H1 (cell line): ENCODE results near the gene ADAMTS1. TPM values are rescaled to one million over a fixed set of nuclear protein-coding genes. Genes with fewer than 3 reads are reported as not detected.

Source experiments
- CTCF ChIA-PET: fragments of 300-600 bp; sonication (Branson Sonifier 250); formaldehyde crosslinking; loops from one replicate; lab custom pipeline; 2021; ENCODE audit not compliant: partially characterized antibody; lab: Charles Lee
- POLR2A ChIA-PET: fragments of 300-600 bp; sonication (Branson Sonifier 250); formaldehyde crosslinking; loops from one replicate; lab custom pipeline; 2021; ENCODE audit warnings: inconsistent platforms; ENCODE audit not compliant: partially characterized antibody; lab: Charles Lee
- DNase-seq, 2 experiments: peaks; one replicate each; pipeline versions ENCODE4 v3.0.0 to v3.0.0-alpha.2; 2010 to 2022; ENCODE audit warnings: low spot score in 2 of 2, low read depth in 1 of 2, mixed read lengths in 1 of 2
- FAIRE-seq: peaks from 2 replicates; lab custom pipeline; 2011; peaks lifted over from hg19 to GRCh38; lab: Jason Lieb, UNC
- H2AFZ ChIP-seq: 2 replicates; pipeline ENCODE4 v1.8.1; 2012; ENCODE audit warnings: low read length, inconsistent platforms
- H2AK5ac ChIP-seq: 2 replicates; pipeline ENCODE4 v1.6.1; 2013; ENCODE audit warnings: low read depth, low read length
- H2BK120ac ChIP-seq: replicated peaks from 2 replicates; pipeline ENCODE3; 2013; ENCODE audit warnings: low read depth, low read length, inconsistent platforms
- H2BK12ac ChIP-seq: 2 replicates; pipeline ENCODE4 v1.6.1; 2013; ENCODE audit warnings: low read depth, low read length
- H2BK15ac ChIP-seq: 2 replicates; pipeline ENCODE4 v1.6.1; 2013; ENCODE audit warnings: low read length
- H2BK20ac ChIP-seq: 2 replicates; pipeline ENCODE4 v1.6.1; 2013; ENCODE audit warnings: low read length
- H2BK5ac ChIP-seq: 2 replicates; pipeline ENCODE4 v1.6.1; 2013; ENCODE audit warnings: low read depth, low read length
- H3K14ac ChIP-seq: 2 replicates; pipeline ENCODE4 v1.6.1; 2013; ENCODE audit warnings: inconsistent platforms; ENCODE audit not compliant: insufficient read length
- H3K18ac ChIP-seq: 2 replicates; pipeline ENCODE4 v1.6.1; 2013; ENCODE audit warnings: low read length; ENCODE audit errors: extremely low read depth
- H3K23ac ChIP-seq: 2 replicates; pipeline ENCODE4 v1.6.1; 2013; ENCODE audit warnings: inconsistent platforms; ENCODE audit not compliant: insufficient read length
- H3K23me2 ChIP-seq: 2 replicates; pipeline ENCODE4 v1.6.1; 2013; ENCODE audit warnings: low read depth, low read length
- H3K27ac ChIP-seq: 2 replicates; pipeline ENCODE4 v1.6.1; 2011; ENCODE audit warnings: low read depth, low read length, inconsistent platforms
- H3K27me3 ChIP-seq, 4 experiments: replicated peaks in 1 of 4; 1 replicate in 1 of 4; 2 replicates in 3 of 4; pipeline versions ENCODE4 v1.6.1 to v1.8.1; 2011 to 2013; ENCODE audit warnings: low read length in 3 of 4, mild to moderate bottlenecking in 3 of 4, inconsistent platforms in 2 of 4, mixed read lengths in 2 of 4, moderate library complexity in 1 of 4; ENCODE audit not compliant: control insufficient read depth in 3 of 4, insufficient read depth in 3 of 4; ENCODE audit errors: extremely low read depth in 1 of 4
- H3K36me3 ChIP-seq, 4 experiments: 2 replicates each; pipeline versions ENCODE4 v1.6.1 to v1.8.1; 2011 to 2013; ENCODE audit warnings: mild to moderate bottlenecking in 4 of 4, low read length in 3 of 4, moderate library complexity in 2 of 4, control low read depth in 1 of 4, inconsistent platforms in 1 of 4; ENCODE audit not compliant: insufficient read depth in 4 of 4, control insufficient read depth in 2 of 4
- H3K4ac ChIP-seq: replicated peaks from 2 replicates; pipeline ENCODE3; 2013; ENCODE audit warnings: low read length, low read depth, mixed read lengths, inconsistent platforms; ENCODE audit not compliant: insufficient read length
- H3K4me1 ChIP-seq, 4 experiments: replicated peaks in 1 of 4; 1 replicate in 1 of 4; 2 replicates in 3 of 4; pipeline versions ENCODE4 v1.6.1 to v1.8.1; 2011 to 2013; ENCODE audit warnings: low read length in 3 of 4, inconsistent platforms in 2 of 4, mixed read lengths in 1 of 4; ENCODE audit not compliant: insufficient read depth in 4 of 4, control insufficient read depth in 3 of 4
- H3K4me2 ChIP-seq, 2 experiments: 2 replicates each; pipeline versions ENCODE4 v1.6.1 to v1.8.1; 2011 to 2013; ENCODE audit warnings: low read depth in 2 of 2, low read length in 2 of 2, control low read depth in 1 of 2, inconsistent platforms in 1 of 2, mild to moderate bottlenecking in 1 of 2; ENCODE audit not compliant: insufficient read depth in 1 of 2
- H3K4me3 ChIP-seq, 4 experiments: fragments of 200-600, 300-600 bp in 1 of 4; sonication (generic), shearing (Covaris generic), sonication (Bioruptor Twin) in 1 of 4; 2 replicates each; pipeline versions ENCODE4 v1.5.1 to v1.8.1; 2011 to 2016; ENCODE audit warnings: low read length in 4 of 4, low read depth in 3 of 4, control low read depth in 2 of 4, inconsistent platforms in 2 of 4, mild to moderate bottlenecking in 2 of 4, mixed read lengths in 1 of 4, moderate library complexity in 1 of 4; ENCODE audit not compliant: insufficient read depth in 2 of 4; ENCODE audit errors: extremely low read depth in 1 of 4
- H3K56ac ChIP-seq: replicated peaks from 2 replicates; pipeline ENCODE3; 2013; ENCODE audit warnings: low read depth, mild to moderate bottlenecking, mixed read lengths, low read length, inconsistent platforms; ENCODE audit not compliant: insufficient read length
- H3K79me1 ChIP-seq: 2 replicates; pipeline ENCODE4 v1.6.1; 2013; ENCODE audit warnings: low read depth, low read length, control low read depth
- H3K79me2 ChIP-seq, 2 experiments: 2 replicates each; pipeline versions ENCODE4 v1.6.1 to v1.8.1; 2012 to 2013; ENCODE audit warnings: low read length in 2 of 2, mild to moderate bottlenecking in 2 of 2, inconsistent platforms in 1 of 2; ENCODE audit not compliant: insufficient read depth in 2 of 2, control insufficient read depth in 1 of 2
- H3K9ac ChIP-seq, 4 experiments: replicated peaks in 1 of 4; 1 replicate in 1 of 4; 2 replicates in 3 of 4; pipeline versions ENCODE4 v1.6.1 to v1.8.1; 2011 to 2013; ENCODE audit warnings: low read depth in 3 of 4, low read length in 3 of 4, control low read depth in 2 of 4, mild to moderate bottlenecking in 2 of 4, moderate library complexity in 2 of 4, inconsistent platforms in 1 of 4; ENCODE audit errors: extremely low read depth in 1 of 4
- H3K9me3 ChIP-seq, 2 experiments: 2 replicates each; pipeline versions ENCODE4 v1.6.1 to v1.8.1; 2012 to 2013; ENCODE audit warnings: mild to moderate bottlenecking in 2 of 2, moderate library complexity in 2 of 2, control low read depth in 1 of 2, inconsistent platforms in 1 of 2, low read depth in 1 of 2, low read length in 1 of 2, mixed read lengths in 1 of 2; ENCODE audit not compliant: insufficient read depth in 2 of 2
- H4K20me1 ChIP-seq, 2 experiments: replicated peaks in 1 of 2; 2 replicates each; pipeline versions ENCODE3 to v1.8.1; 2011 to 2013; ENCODE audit warnings: inconsistent platforms in 2 of 2, low read length in 2 of 2, mild to moderate bottlenecking in 1 of 2; ENCODE audit not compliant: insufficient read depth in 2 of 2, control insufficient read depth in 1 of 2
- H4K5ac ChIP-seq: 2 replicates; pipeline ENCODE4 v1.6.1; 2013; ENCODE audit warnings: low read length, low read depth, mixed read lengths, inconsistent platforms; ENCODE audit not compliant: insufficient read length
- H4K8ac ChIP-seq: 2 replicates; pipeline ENCODE4 v1.8.0; 2013; ENCODE audit warnings: mild to moderate bottlenecking, moderate library complexity, low read length, inconsistent platforms; ENCODE audit not compliant: insufficient read depth; ENCODE audit errors: extremely low read depth
- H4K91ac ChIP-seq: replicated peaks from 2 replicates; pipeline ENCODE3; 2013; ENCODE audit warnings: low read length, mixed read lengths, inconsistent platforms; ENCODE audit not compliant: insufficient read length
- BCL11A ChIP-seq, 2 experiments: IDR thresholded peaks; one replicate each; pipeline ENCODE4 v1.6.1; 2011; ENCODE audit warnings: low read depth in 2 of 2, low read length in 2 of 2, mild to moderate bottlenecking in 2 of 2
- CBX5 ChIP-seq: fragments of 300-800, 300-1000 bp; sonication (generic); IDR thresholded peaks from 2 replicates; pipeline ENCODE4 v1.7.1; 2016; ENCODE audit warnings: antibody characterized with exemption, low read length, low read depth
- CBX8 ChIP-seq: fragments of 300-800, 300-1000 bp; sonication (generic); IDR thresholded peaks from 2 replicates; pipeline ENCODE4 v1.7.1; 2016; ENCODE audit warnings: low read depth, low read length, borderline replicate concordance
- CREB1 ChIP-seq: IDR thresholded peaks from 2 replicates; pipeline ENCODE4 v1.6.1; 2012; ENCODE audit warnings: inconsistent platforms
- FOSL1 ChIP-seq: IDR thresholded peaks from 2 replicates; pipeline ENCODE4 v1.6.1; 2011; ENCODE audit warnings: mild to moderate bottlenecking, low read depth, low read length, moderate library complexity; ENCODE audit not compliant: insufficient read depth
- HDAC6 ChIP-seq: IDR thresholded peaks from one replicate; pipeline ENCODE4 v1.7.1; 2012; ENCODE audit warnings: low read depth, mild to moderate bottlenecking, inconsistent platforms, low read length, moderate library complexity
- POLR2AphosphoS5 ChIP-seq: IDR thresholded peaks from 2 replicates; pipeline ENCODE4 v1.6.1; 2011; ENCODE audit warnings: low read depth, low read length
- RFX5 ChIP-seq: IDR thresholded peaks from 2 replicates; pipeline ENCODE4 v1.6.1; 2011; ENCODE audit warnings: low read depth, low read length, improper control_type of control experiment, borderline replicate concordance
- RNF2 ChIP-seq: fragments of 200-900, 300-1000 bp; sonication (generic); IDR thresholded peaks from 2 replicates; pipeline ENCODE4 v1.7.1; 2016; ENCODE audit warnings: borderline replicate concordance, low read depth, mild to moderate bottlenecking, antibody characterized with exemption, low read length; ENCODE audit not compliant: poor library complexity, severe bottlenecking; ENCODE audit errors: missing control alignments
- SUZ12 ChIP-seq: fragments of 200-600 bp; sonication (generic); IDR thresholded peaks from 2 replicates; pipeline ENCODE4 v1.6.1; 2012; ENCODE audit warnings: mild to moderate bottlenecking, inconsistent platforms, low read length, moderate library complexity, mixed read lengths
- TBP ChIP-seq: IDR thresholded peaks from 2 replicates; pipeline ENCODE4 v1.6.1; 2011; ENCODE audit warnings: low read depth, low read length, improper control_type of control experiment
- USF2 ChIP-seq: IDR thresholded peaks from 2 replicates; pipeline ENCODE4 v1.6.1; 2011; ENCODE audit warnings: low read length, improper control_type of control experiment
- YY1 ChIP-seq: IDR thresholded peaks from 2 replicates; pipeline ENCODE4 v1.6.1; 2011; ENCODE audit warnings: low read depth, mild to moderate bottlenecking, low read length
- WGBS, 2 experiments: shearing (Covaris generic) in 1 of 2; methylation state at CpG; one replicate each; pipeline versions ENCODE4 v1.1.6 to v1.1.7; 2013 to 2015; ENCODE audit warnings: low lambda C conversion rate in 2 of 2, mixed read lengths in 2 of 2, inconsistent platforms in 1 of 2, low coverage in 1 of 2, missing lambda C conversion rate in 1 of 2; ENCODE audit not compliant: insufficient replicate concordance in 2 of 2, insufficient coverage in 1 of 2, insufficient read length in 1 of 2; ENCODE audit errors: extremely low coverage in 1 of 2, missing lambda C conversion rate in 1 of 2; 5-methylcytosine and 5-hydroxymethylcytosine counted together
- polyA plus RNA-seq, 7 experiments: library from polyadenylated mRNA; depleted of rRNA in 3 of 7; stranded (reverse) in 5 of 7; unstranded in 2 of 7; fragments of >200 nt in 5 of 7; fragments of 200-250 nt in 2 of 7; gene quantifications; 1 replicate in 5 of 7; 2 replicates in 1 of 7; 4 replicates in 1 of 7; pipeline versions ENCODE4 v1.2.1 to v1.2.3, GENCODE V29; 2011 to 2013; ENCODE audit warnings: missing spikeins in 2 of 7, mixed read lengths in 2 of 7
- total RNA-seq: library from RNA; stranded (reverse); fragmentation: NEBNext Ultra II Directional; extraction: Animal tissue kit (Norgen Biotek cat#: 25700); gene quantifications from 2 replicates; pipeline ENCODE4 v1.2.1, GENCODE V29; 2021

The ADAMTS1 gene
- total and polyA plus RNA-seq, 2 of the 8 experiments (the other 6 are each of a cell fraction or from before 2014, with no cell fraction given): 10.7 to 22.4 TPM

GRCh38 chr21:26813426-26813998 lies 31.7 kb downstream of the ADAMTS1 start:
- H2BK15ac ChIP-seq: no peak overlapping the region
- H2AK5ac ChIP-seq: no peak overlapping the region
- H3K36me3 ChIP-seq: no peaks in the 10 kb centered on the region
- H2BK120ac ChIP-seq: no peak overlapping the region
- no peak overlapping the region for H3K27ac ChIP-seq
- H3K23me2 ChIP-seq: no peaks in the 10 kb centered on the region
- FAIRE-seq: no peak
- no peak overlapping the region for H3K14ac ChIP-seq
- H3K79me2 ChIP-seq: no peaks in the 10 kb centered on the region
- no peak overlapping the region for H3K4me2 ChIP-seq
- H4K5ac ChIP-seq: no peak overlapping the region
- no peak overlapping the region for H2BK20ac ChIP-seq
- H3K4me1 ChIP-seq: no peaks in the 10 kb centered on the region
- H2BK5ac ChIP-seq: no peak overlapping the region
- H3K9ac ChIP-seq: no peak overlapping the region
- H3K9me3 ChIP-seq: no peaks in the 10 kb centered on the region
- no peak overlapping the region for H3K4ac ChIP-seq
- POLR2A ChIA-PET: no interaction called here
- no peak overlapping the region for H2BK12ac ChIP-seq
- CTCF ChIA-PET: interaction anchor here (0.6 kb wide), 1 partner anchor 237 kb away, joined by 3 read pairs; no protein-coding TSS in a partner anchor
- 84% methylated on average over 8 of the region's 8 CpGs; no CpG with 5 or more reads in 1 of the 2 experiments for WGBS, 2 experiments
- H3K4me3 ChIP-seq: no peak overlapping the region
- no peak overlapping the region for H3K23ac ChIP-seq
- DNase-seq: no peak
- no peak overlapping the region for H2AFZ ChIP-seq
- H4K91ac ChIP-seq: no peak overlapping the region
- H3K27me3 ChIP-seq: no peaks in the 10 kb centered on the region
- H3K56ac ChIP-seq: no peak overlapping the region
- no peaks in the 10 kb centered on the region for H3K79me1 ChIP-seq
- H4K8ac ChIP-seq: no peak overlapping the region
- no peaks in the 10 kb centered on the region for H4K20me1 ChIP-seq
- TF ChIP-seq POLR2AphosphoS5: no peak
- no peak for TF ChIP-seq FOSL1
- TF ChIP-seq SUZ12: no peak
- TF ChIP-seq CBX5: no peak
- no peak for TF ChIP-seq BCL11A (IDR thresholded peaks at IDR 0.05; ENCODE audit: low read depth in 2 of 2, low read length in 2 of 2)
- no peak for TF ChIP-seq CBX8
- no peak for TF ChIP-seq USF2
- no peak for TF ChIP-seq RNF2
- TF ChIP-seq HDAC6: no peak
- no peak for TF ChIP-seq CREB1
- TF ChIP-seq YY1: no peak
- TF ChIP-seq TBP: no peak
- no peak for TF ChIP-seq RFX5
- H3K18ac ChIP-seq: no peak overlapping the region
